Measurements from ENCODE around the gene ETV1. TPM values are rescaled to one million over a fixed set of nuclear protein-coding genes. Genes with fewer than 3 reads are reported as not detected.

Gene ETV1
- total RNA-seq, 2 donors from 2014 or later = 15.8 to 31.2 TPM

DNA sequence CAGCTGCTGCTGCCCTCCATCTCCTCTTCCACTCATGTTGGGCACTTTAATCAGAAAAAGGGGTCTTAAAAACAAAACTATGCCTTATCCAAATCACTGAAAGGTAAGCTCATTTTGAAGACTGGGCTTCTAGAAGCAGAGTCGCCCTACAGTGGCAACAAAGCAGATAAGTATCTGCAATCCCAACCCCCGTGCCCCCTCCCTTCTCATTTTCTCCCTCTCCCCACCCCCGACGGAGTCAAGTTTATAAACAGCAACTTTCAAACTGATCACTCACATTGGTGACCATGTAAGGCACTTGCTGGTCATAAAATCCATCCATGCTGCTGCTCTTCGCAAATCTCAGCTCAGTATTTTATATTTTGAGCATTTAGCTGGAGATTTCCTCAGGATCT is 738 bp downstream of the ETV1 start:
- Mint-ChIP-seq H3K27me3 (ENCODE audit: insufficient read depth) (no peaks in the 10 kb centered on the region), H3K27ac (no peak overlapping the region), H3K4me1 (peaks cover 30% of the 10 kb centered on the region), H3K36me3 (ENCODE audit: low read depth) (no peaks in the 10 kb centered on the region), H3K9me3 (no peaks in the 10 kb centered on the region), H3K4me3 (no peak overlapping the region)
- Histone ChIP-seq H3K27me3 (ENCODE audit: control insufficient read depth, insufficient read depth, low read length, poor library complexity, severe bottlenecking) (no peaks in the 10 kb centered on the region), H3K4me3 (ENCODE audit: low read length) (peak overlapping the region; percentile 95), H3K27ac (ENCODE audit: low read depth, low read length) (peak overlapping the region; percentile 91), H3K36me3 (ENCODE audit: control insufficient read depth, insufficient read depth, low read length) (no peaks in the 10 kb centered on the region), H3K9me3 (ENCODE audit: control insufficient read depth, low read length) (no peaks in the 10 kb centered on the region), H3K9ac (ENCODE audit: extremely low read depth, low read length, poor library complexity, severe bottlenecking) (peak overlapping the region; percentile 81), H3K4me1 (ENCODE audit: control insufficient read depth, insufficient read depth, low read length) (no peaks in the 10 kb centered on the region)
- TF ChIP-seq, protein P1, sequence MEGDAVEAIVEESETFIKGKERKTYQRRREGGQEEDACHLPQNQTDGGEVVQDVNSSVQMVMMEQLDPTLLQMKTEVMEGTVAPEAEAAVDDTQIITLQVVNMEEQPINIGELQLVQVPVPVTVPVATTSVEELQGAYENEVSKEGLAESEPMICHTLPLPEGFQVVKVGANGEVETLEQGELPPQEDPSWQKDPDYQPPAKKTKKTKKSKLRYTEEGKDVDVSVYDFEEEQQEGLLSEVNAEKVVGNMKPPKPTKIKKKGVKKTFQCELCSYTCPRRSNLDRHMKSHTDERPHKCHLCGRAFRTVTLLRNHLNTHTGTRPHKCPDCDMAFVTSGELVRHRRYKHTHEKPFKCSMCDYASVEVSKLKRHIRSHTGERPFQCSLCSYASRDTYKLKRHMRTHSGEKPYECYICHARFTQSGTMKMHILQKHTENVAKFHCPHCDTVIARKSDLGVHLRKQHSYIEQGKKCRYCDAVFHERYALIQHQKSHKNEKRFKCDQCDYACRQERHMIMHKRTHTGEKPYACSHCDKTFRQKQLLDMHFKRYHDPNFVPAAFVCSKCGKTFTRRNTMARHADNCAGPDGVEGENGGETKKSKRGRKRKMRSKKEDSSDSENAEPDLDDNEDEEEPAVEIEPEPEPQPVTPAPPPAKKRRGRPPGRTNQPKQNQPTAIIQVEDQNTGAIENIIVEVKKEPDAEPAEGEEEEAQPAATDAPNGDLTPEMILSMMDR (conservative IDR thresholded peaks at IDR 0.05) = no peak
- peak; percentile 81 for DNase-seq
- 0% methylated on average over 2 to 5 of the region's 5 CpGs for WGBS, 2 experiments (ENCODE audit: insufficient coverage in 1 of 2, insufficient read length in 1 of 2)

- no peak for DNase-seq
- peak overlapping the region; percentile 81 for H3K9ac ChIP-seq (ENCODE audit: extremely low read depth, low read length, poor library complexity, severe bottlenecking)
- H3K9me3 ChIP-seq (ENCODE audit: control insufficient read depth, low read length) = no peaks in the 10 kb centered on the region
- H3K4me1 ChIP-seq (ENCODE audit: control insufficient read depth, insufficient read depth, low read length) = no peaks in the 10 kb centered on the region
- H3K4me1 Mint-ChIP-seq = peaks cover 31% of the 10 kb centered on the region
- 6% methylated on average over 8 of the region's 8 CpGs; no CpG with 5 or more reads in 1 of the 2 experiments for WGBS, 2 experiments (ENCODE audit: insufficient coverage in 1 of 2, insufficient read length in 1 of 2)
- no peaks in the 10 kb centered on the region for H3K27me3 Mint-ChIP-seq (ENCODE audit: insufficient read depth)
- H3K36me3 Mint-ChIP-seq (ENCODE audit: low read depth) = no peaks in the 10 kb centered on the region
- H3K9me3 Mint-ChIP-seq = no peaks in the 10 kb centered on the region
- peak overlapping the region; percentile 95 for H3K4me3 ChIP-seq (ENCODE audit: low read length)
- no peaks in the 10 kb centered on the region for H3K36me3 ChIP-seq (ENCODE audit: control insufficient read depth, insufficient read depth, low read length)
- no peak overlapping the region for H3K27ac ChIP-seq (ENCODE audit: low read depth, low read length)
- no peak overlapping the region for H3K4me3 Mint-ChIP-seq
- TF ChIP-seq, protein P1 (conservative IDR thresholded peaks at IDR 0.05) = no peak
- H3K27ac Mint-ChIP-seq = no peak overlapping the region
- H3K27me3 ChIP-seq (ENCODE audit: control insufficient read depth, insufficient read depth, low read length, poor library complexity, severe bottlenecking) = no peaks in the 10 kb centered on the region
Measured at GRCh38 chr7:13988065-13988464, 1.4 kb downstream of the ETV1 start.

- Histone ChIP-seq H3K4me3 (ENCODE audit: low read length) (peak overlapping the region; percentile 95), H3K36me3 (ENCODE audit: control insufficient read depth, insufficient read depth, low read length) (no peaks in the 10 kb centered on the region), H3K27me3 (ENCODE audit: control insufficient read depth, insufficient read depth, low read length, poor library complexity, severe bottlenecking) (no peaks in the 10 kb centered on the region), H3K9ac (ENCODE audit: extremely low read depth, low read length, poor library complexity, severe bottlenecking) (peak overlapping the region; percentile 81), H3K4me1 (ENCODE audit: control insufficient read depth, insufficient read depth, low read length) (no peaks in the 10 kb centered on the region), H3K27ac (ENCODE audit: low read depth, low read length) (no peak overlapping the region), H3K9me3 (ENCODE audit: control insufficient read depth, low read length) (no peaks in the 10 kb centered on the region)
- no peak for DNase-seq
- Mint-ChIP-seq H3K4me3 (no peak overlapping the region), H3K27ac (no peak overlapping the region), H3K27me3 (ENCODE audit: insufficient read depth) (no peaks in the 10 kb centered on the region), H3K9me3 (no peaks in the 10 kb centered on the region), H3K4me1 (peaks cover 33% of the 10 kb centered on the region), H3K36me3 (ENCODE audit: low read depth) (no peaks in the 10 kb centered on the region)
- no CpG with 5 or more reads among the region's 1 CpG for WGBS, 2 experiments (ENCODE audit: insufficient coverage in 1 of 2, insufficient read length in 1 of 2)
- TF ChIP-seq, protein P1 (conservative IDR thresholded peaks at IDR 0.05) = no peak
Measured at GRCh38 chr7:13987395-13987794, 2.1 kb downstream of the ETV1 start.
